ENCODE measurements around the gene GPR161. TPM values are rescaled to one million over a fixed set of nuclear protein-coding genes. Genes with fewer than 3 reads are reported as not detected.

GPR161 gene
- total and polyA plus RNA-seq, 4 donors = 17.3 to 22.7 (median 21.3) TPM

DNA sequence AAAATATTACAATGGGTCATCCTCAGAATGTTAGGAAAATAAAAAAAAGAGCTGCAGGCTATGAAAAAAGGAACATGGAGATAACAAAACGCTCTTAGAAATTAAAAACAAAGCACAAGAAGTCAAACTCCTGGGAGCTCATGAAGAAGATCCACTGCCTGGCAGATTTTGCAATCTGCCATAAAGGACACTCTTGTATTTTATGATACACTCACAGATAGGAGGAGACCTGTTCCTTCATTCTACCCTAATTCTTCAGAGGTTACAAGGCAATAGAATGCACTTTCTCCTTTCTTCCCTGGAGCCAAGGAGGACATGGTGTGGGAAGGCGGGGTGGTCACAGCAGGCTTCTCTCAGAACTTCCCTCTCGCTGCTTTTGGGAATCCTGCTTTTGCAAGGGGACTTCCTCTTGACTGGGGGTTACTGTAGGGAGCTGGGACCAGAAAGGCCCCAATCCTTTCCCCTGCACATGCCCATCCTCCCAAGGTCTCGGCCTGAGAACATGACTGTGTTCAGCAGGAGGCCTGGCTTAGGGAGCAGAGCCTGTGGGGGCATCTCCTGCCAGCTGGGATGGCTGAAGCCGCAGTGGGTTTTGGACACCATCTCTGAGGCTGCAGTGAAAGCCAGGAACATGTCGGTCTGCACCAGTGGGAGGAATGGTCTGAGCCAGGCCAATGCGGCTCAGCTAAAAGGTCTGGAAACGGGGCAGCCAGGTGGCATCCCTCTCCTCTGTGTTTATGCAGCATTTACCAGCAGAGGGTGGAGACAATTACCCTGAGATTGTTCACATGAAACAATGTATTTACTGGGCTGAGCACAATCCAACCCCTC, 44.8 kb downstream of the GPR161 start:
- Histone ChIP-seq H3K4me3 (ENCODE audit: low read depth, low read length) (no peak overlapping the region), H3K27me3 (ENCODE audit: control insufficient read depth, insufficient read depth, low read length) (no peaks in the 10 kb centered on the region), H3K27ac (ENCODE audit: low read depth, low read length) (no peak overlapping the region), H3K4me1 (ENCODE audit: control insufficient read depth, insufficient read depth, low read length) (peaks cover 19% of the 10 kb centered on the region), H3K36me3 (ENCODE audit: control insufficient read depth, insufficient read depth, low read length) (peaks cover 60% of the 10 kb centered on the region), H3K9me3 (ENCODE audit: control insufficient read depth, insufficient read depth, low read length) (no peaks in the 10 kb centered on the region)
- DNase-seq (ENCODE audit: low read depth in 4 of 6, low spot score in 6 of 6) = peak in 1 of 6 donors; percentile 10
- 66% methylated on average over 5 of the region's 8 CpGs for WGBS (ENCODE audit: insufficient coverage)

DNA sequence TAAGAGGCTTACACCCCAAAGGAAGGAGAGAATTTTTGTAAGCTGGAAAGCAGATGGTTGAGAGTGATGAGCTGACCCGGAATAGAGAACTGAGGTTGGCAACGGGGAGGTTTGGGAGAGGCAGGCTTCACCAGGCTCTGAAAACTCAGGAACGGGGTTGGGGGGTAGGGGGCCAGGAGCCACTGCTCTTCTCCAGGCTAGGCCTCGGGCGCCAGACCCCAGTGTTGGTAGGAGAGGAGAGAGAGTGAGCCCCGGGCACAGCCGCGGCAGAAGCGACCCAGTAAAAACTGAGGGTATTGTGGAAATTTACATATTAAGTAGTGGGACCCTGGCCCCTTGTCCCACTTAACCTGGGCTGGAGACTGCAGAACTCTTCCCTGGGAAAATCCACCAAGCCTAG, 45.7 kb downstream of the GPR161 start:
- no peak for DNase-seq (ENCODE audit: low read depth in 4 of 6, low spot score in 6 of 6)
- Histone ChIP-seq H3K4me3 (ENCODE audit: low read depth, low read length) (no peak overlapping the region), H3K36me3 (ENCODE audit: control insufficient read depth, insufficient read depth, low read length) (peaks cover 59% of the 10 kb centered on the region), H3K4me1 (ENCODE audit: control insufficient read depth, insufficient read depth, low read length) (peaks cover 12% of the 10 kb centered on the region), H3K27ac (ENCODE audit: low read depth, low read length) (no peak overlapping the region), H3K9me3 (ENCODE audit: control insufficient read depth, insufficient read depth, low read length) (no peaks in the 10 kb centered on the region), H3K27me3 (ENCODE audit: control insufficient read depth, insufficient read depth, low read length) (no peaks in the 10 kb centered on the region)
- 89% methylated on average over 3 of the region's 9 CpGs for WGBS (ENCODE audit: insufficient coverage)

DNA sequence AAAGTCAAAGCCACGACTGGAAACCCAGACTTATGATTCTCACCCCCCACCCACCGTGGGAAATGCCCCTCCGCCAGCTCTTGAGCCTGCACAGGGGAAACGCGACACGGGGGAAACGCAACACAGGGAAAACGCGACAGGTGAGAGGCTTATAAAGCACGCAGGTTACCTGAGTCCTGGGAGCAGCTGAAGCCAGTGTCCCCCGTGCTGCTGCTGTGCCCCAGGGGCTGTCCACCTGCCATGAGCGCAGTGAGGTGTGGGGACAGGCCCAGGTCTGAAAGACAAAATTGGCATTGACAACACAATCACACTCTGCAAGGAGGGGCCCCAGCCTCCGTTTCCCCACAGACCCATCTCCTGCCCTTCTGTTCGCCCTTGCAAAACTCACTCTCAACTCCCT, 46.3 kb downstream of the GPR161 start:
- Histone ChIP-seq H3K27me3 (ENCODE audit: control insufficient read depth, insufficient read depth, low read length) (no peaks in the 10 kb centered on the region), H3K4me1 (ENCODE audit: control insufficient read depth, insufficient read depth, low read length) (peaks cover 16% of the 10 kb centered on the region), H3K36me3 (ENCODE audit: control insufficient read depth, insufficient read depth, low read length) (peaks cover 55% of the 10 kb centered on the region), H3K4me3 (ENCODE audit: low read depth, low read length) (no peak overlapping the region), H3K27ac (ENCODE audit: low read depth, low read length) (no peak overlapping the region), H3K9me3 (ENCODE audit: control insufficient read depth, insufficient read depth, low read length) (no peaks in the 10 kb centered on the region)
- 95% methylated on average over 12 of the region's 14 CpGs for WGBS (ENCODE audit: insufficient coverage)
- no peak for DNase-seq (ENCODE audit: low read depth in 4 of 6, low spot score in 6 of 6)

DNA sequence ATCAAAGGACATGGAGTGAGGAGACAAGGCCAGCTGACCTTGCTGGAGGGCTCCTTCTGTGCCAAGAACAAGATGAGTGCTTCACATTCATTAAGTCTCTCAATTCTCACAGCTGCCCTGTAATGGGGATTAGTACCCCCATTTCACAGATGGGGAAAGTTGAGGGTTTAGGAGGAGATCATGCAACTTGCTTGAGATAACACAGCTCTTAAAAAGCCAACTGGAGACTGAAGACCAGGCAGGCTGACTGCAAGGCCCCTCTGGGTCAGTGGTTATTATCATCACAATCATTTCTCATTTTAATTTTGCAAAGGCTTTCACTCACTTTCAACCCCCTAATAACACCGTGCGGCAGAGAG, 46.8 kb downstream of the GPR161 start:
- peaks cover 59% of the 10 kb centered on the region for H3K36me3 ChIP-seq (ENCODE audit: control insufficient read depth, insufficient read depth, low read length)
- no CpG with 5 or more reads among the region's 2 CpGs for WGBS (ENCODE audit: insufficient coverage)
- H3K4me1 ChIP-seq (ENCODE audit: control insufficient read depth, insufficient read depth, low read length) = peaks cover 21% of the 10 kb centered on the region
- no peak overlapping the region for H3K4me3 ChIP-seq (ENCODE audit: low read depth, low read length)
- H3K9me3 ChIP-seq (ENCODE audit: control insufficient read depth, insufficient read depth, low read length) = no peaks in the 10 kb centered on the region
- no peaks in the 10 kb centered on the region for H3K27me3 ChIP-seq (ENCODE audit: control insufficient read depth, insufficient read depth, low read length)
- H3K27ac ChIP-seq (ENCODE audit: low read depth, low read length) = no peak overlapping the region
- DNase-seq (ENCODE audit: low read depth in 4 of 6, low spot score in 6 of 6) = no peak

DNA sequence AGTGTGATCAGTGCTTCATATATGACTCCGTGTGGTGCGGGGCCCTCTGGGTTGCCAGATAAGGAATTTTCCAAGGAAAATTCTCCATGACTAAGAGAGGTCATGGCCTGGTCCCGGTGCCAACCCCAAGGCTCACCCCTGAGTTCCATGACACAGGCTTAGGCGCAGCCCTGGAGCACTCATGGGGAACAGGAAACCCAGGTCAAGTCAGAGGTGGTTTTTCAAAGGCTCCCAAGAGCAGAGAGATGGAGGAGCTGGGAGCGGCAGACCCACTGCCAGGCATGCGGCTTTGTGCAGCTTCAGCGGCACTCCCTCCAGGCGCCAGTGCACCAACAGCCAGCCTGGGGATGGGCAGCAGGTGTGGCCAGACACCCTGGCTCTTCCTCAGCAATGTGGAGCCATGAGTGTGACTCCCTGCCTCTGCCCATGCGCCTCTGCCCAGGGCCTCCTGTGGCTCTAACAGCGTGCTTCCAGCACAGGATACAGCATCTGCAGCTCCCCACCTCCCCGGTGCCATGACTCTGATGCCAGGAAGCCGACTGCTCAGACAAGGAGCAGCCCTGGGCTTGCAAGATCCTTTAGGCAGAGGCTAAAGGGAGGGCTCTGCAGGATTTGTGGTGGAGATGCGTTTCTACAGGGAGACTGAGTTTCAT, 47.3 kb downstream of the GPR161 start:
- H3K27ac ChIP-seq (ENCODE audit: low read depth, low read length) = no peak overlapping the region
- no peaks in the 10 kb centered on the region for H3K9me3 ChIP-seq (ENCODE audit: control insufficient read depth, insufficient read depth, low read length)
- H3K4me3 ChIP-seq (ENCODE audit: low read depth, low read length) = no peak overlapping the region
- WGBS (ENCODE audit: insufficient coverage) = 90% methylated on average over 12 of the region's 13 CpGs
- H3K36me3 ChIP-seq (ENCODE audit: control insufficient read depth, insufficient read depth, low read length) = peaks cover 62% of the 10 kb centered on the region
- DNase-seq (ENCODE audit: low read depth in 4 of 6, low spot score in 6 of 6) = no peak
- H3K4me1 ChIP-seq (ENCODE audit: control insufficient read depth, insufficient read depth, low read length) = peaks cover 24% of the 10 kb centered on the region
- H3K27me3 ChIP-seq (ENCODE audit: control insufficient read depth, insufficient read depth, low read length) = no peaks in the 10 kb centered on the region

DNA sequence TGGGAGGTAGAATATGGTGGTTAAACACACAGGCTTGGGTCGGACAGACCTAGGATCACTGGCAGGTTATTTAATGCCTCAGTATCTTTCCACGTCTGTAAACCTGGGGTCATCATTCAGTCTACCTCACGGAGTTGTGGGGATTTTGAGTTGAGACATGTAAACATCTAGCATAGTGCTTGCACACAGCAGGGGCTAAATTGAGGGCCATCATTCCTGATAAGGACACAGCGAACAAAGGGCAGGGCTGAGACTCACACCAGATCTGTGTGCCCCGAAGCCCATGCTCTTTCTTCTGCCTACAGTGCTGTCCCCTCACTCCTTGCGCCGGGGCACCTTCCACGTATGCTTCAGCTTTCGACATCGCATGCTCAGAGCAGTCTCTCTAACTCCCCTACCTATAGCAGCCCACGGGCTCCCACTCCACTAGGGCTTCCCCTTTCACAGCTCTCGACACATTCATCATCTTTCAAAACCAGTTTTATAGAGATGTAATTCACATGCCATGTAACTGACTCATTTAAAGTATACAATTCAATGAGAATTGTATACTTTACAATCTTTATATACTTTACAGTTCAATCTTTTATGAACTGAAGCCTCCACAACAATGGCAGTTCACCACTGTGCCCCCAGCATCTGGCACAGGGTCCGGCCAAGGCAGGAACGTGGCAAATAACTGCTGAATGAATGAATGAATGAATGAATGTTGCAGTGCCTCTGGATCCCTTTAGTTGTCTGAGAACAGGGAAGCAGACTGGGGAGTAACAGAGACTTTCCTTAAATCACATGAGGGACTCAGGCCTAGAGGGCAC, 48.0 kb downstream of the GPR161 start:
- no peaks in the 10 kb centered on the region for H3K27me3 ChIP-seq (ENCODE audit: control insufficient read depth, insufficient read depth, low read length)
- WGBS (ENCODE audit: insufficient coverage) = 89% methylated on average over 10 of the region's 14 CpGs
- H3K9me3 ChIP-seq (ENCODE audit: control insufficient read depth, insufficient read depth, low read length) = no peaks in the 10 kb centered on the region
- peaks cover 62% of the 10 kb centered on the region for H3K36me3 ChIP-seq (ENCODE audit: control insufficient read depth, insufficient read depth, low read length)
- no peak overlapping the region for H3K4me3 ChIP-seq (ENCODE audit: low read depth, low read length)
- peaks cover 24% of the 10 kb centered on the region for H3K4me1 ChIP-seq (ENCODE audit: control insufficient read depth, insufficient read depth, low read length)
- no peak overlapping the region for H3K27ac ChIP-seq (ENCODE audit: low read depth, low read length)
- no peak for DNase-seq (ENCODE audit: low read depth in 4 of 6, low spot score in 6 of 6)

DNA sequence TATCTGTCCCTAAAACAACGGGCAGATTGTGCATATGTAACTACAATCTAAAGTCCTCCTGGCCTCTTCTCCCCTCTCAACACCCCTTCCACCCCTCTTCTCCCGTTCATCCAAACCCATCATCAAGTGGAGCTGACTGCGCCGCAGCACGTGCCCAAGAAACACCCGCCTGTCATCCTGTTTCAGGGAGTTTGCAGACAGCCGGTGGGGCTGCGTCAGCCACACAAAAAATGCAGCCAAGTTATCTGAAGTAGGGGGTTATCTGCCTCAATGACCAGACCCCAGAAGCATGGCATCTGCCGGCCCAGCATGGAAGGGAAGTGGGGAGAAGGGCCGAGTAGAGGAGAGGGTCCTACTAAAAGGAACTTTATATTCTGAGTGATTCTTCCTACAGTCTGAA, 49.0 kb downstream of the GPR161 start:
- no peaks in the 10 kb centered on the region for H3K27me3 ChIP-seq (ENCODE audit: control insufficient read depth, insufficient read depth, low read length)
- peaks cover 21% of the 10 kb centered on the region for H3K4me1 ChIP-seq (ENCODE audit: control insufficient read depth, insufficient read depth, low read length)
- no peak for DNase-seq (ENCODE audit: low read depth in 4 of 6, low spot score in 6 of 6)
- peaks cover 59% of the 10 kb centered on the region for H3K36me3 ChIP-seq (ENCODE audit: control insufficient read depth, insufficient read depth, low read length)
- no peaks in the 10 kb centered on the region for H3K9me3 ChIP-seq (ENCODE audit: control insufficient read depth, insufficient read depth, low read length)
- H3K4me3 ChIP-seq (ENCODE audit: low read depth, low read length) = no peak overlapping the region
- WGBS (ENCODE audit: insufficient coverage) = 96% methylated on average over 7 of the region's 10 CpGs
- no peak overlapping the region for H3K27ac ChIP-seq (ENCODE audit: low read depth, low read length)

DNA sequence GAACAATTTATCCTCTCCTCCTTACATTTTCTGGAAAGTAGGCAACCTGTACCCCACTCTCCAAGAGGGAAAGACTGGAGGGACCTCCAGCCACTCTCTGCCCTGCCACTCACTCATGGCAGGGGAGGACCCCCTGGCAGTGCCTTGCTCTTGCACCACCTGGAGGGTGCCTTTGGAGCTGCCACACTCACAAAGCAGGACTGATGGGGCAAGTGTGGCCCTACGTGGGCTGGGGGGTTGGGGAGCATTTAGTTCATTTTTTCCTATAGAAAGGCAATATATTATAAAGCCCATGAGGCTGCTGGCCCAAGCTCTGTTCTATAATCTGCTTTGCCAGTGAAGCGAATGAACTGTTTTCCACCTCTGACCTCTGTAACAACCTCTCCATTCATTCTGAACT, 50.3 kb downstream of the GPR161 start:
- no peaks in the 10 kb centered on the region for H3K9me3 ChIP-seq (ENCODE audit: control insufficient read depth, insufficient read depth, low read length)
- WGBS (ENCODE audit: insufficient coverage) = no CpG with 5 or more reads among the region's 2 CpGs
- no peak overlapping the region for H3K27ac ChIP-seq (ENCODE audit: low read depth, low read length)
- H3K36me3 ChIP-seq (ENCODE audit: control insufficient read depth, insufficient read depth, low read length) = peaks cover 51% of the 10 kb centered on the region
- DNase-seq (ENCODE audit: low read depth in 4 of 6, low spot score in 6 of 6) = no peak
- H3K27me3 ChIP-seq (ENCODE audit: control insufficient read depth, insufficient read depth, low read length) = no peaks in the 10 kb centered on the region
- H3K4me1 ChIP-seq (ENCODE audit: control insufficient read depth, insufficient read depth, low read length) = peaks cover 12% of the 10 kb centered on the region
- H3K4me3 ChIP-seq (ENCODE audit: low read depth, low read length) = no peak overlapping the region

DNA sequence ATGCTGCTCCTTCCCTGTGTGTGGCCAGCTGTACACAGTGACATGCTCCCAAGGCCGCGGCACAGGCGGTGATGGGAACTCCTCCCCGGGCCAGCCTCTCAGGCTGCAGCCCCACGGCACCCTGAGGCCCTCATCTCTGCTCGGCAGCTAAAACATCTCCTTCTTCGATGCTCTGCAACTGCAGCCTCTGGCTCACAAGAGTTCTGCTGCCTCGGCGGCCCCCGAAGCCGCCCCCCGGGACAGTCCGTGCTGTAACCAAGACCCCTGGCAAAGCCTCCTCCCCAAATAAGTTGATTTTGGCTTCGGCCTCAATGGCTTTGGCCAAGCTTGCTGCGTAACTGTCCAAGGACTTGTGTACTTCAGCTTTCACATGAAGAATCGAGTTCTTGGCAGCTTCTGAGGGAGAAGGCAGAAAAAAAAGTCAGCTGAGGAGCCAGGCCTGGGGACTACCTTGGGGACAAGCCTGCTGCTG, 51.3 kb downstream of the GPR161 start:
- peak overlapping the region; percentile 8 for H3K27ac ChIP-seq (ENCODE audit: low read depth, low read length)
- no peak overlapping the region for H3K4me3 ChIP-seq (ENCODE audit: low read depth, low read length)
- no peaks in the 10 kb centered on the region for H3K27me3 ChIP-seq (ENCODE audit: control insufficient read depth, insufficient read depth, low read length)
- H3K36me3 ChIP-seq (ENCODE audit: control insufficient read depth, insufficient read depth, low read length) = peaks cover 43% of the 10 kb centered on the region
- peaks cover 12% of the 10 kb centered on the region for H3K4me1 ChIP-seq (ENCODE audit: control insufficient read depth, insufficient read depth, low read length)
- no peaks in the 10 kb centered on the region for H3K9me3 ChIP-seq (ENCODE audit: control insufficient read depth, insufficient read depth, low read length)
- peak in 2 of 6 donors; percentile 13 to 80 for DNase-seq (ENCODE audit: low read depth in 4 of 6, low spot score in 6 of 6)
- WGBS (ENCODE audit: insufficient coverage) = 61% methylated on average over 16 of the region's 16 CpGs
